HG02588 (cell line): ENCODE data around the gene SIRPA.

Experiments
- ATAC-seq: cut with Tn5 transposase; IDR thresholded peaks from one replicate; pipeline ENCODE4 v1.9.1; 2021; ENCODE audit warnings: mild to moderate bottlenecking, moderate library complexity; ENCODE audit not compliant: unreplicated experiment

SIRPA gene

DNA sequence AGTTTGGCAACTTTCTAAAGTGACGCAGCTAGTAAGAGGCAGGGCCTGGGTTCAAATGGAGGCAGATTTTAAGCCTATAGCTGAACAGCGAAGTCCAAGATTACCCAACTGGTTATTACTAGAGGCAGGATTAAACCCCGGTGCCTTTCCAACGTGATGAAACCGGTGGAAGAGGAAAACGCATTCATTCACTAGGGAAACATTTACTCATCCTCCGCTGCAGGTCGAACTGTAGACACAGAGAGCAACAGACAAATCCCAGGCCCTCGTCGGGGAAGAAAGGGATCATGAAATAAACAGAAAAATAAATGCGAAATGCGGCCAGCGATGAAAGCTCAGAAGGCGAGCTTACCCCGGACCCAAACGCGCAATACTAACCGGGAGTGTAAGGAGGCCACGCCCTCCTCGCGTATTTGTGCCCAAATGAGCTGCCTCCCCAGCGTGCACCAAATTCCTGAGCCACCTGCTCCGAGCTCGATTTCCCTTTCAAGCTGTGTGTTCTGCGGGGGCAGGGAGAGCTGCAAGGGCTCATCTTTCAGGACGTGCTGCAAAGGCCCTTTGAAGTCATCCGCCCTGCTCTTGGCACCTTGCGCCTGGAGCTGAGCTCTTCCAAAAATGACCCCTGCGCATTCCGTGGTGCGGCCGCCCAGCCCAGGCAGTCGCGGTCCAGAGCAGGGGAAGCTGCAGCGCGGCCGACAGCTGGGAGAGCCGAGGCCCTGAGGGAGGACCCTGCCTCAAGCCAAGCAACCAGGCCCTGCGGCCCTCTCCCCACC is 51.7 kb downstream of the SIRPA start:
- ATAC-seq, result no peak

- ATAC-seq, result no peak
Observed at GRCh38 chr20:1947535-1947846, 52.3 kb downstream of the SIRPA start.

DNA sequence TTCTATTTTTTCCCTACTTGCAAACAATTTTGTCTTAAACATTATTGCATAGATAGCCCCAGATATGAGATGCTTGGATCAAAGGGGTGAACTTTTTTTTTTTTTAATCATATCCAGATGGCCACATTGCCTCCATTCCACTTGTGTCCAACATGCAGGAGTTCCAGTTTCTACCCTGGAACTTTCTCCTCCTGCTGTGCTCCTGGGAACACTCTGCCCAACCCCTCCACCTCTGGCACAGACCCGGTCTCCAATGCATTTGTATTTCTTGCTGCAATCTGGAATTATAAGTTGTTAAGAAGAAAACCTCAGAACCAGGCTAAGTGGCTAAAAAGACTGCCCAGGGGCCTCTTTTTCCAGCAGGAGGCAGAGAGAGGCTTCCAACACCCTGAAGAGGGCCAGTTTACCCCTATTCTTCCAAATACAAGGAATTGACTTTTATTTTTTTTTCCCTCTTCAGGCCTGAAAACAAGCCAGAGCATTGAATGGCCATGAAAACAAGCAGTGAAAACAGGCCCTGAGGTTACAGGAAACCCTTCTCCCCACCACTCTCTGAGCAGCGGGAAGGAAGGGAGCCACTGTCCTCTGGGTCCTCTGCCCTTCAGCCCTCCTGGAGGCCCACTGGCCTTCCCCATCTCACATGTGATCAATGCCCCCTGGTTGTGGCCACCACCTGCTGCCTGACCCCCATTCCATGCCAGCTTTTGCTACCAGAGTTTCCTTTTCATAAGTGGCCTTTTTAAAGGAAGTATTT is 54.3 kb downstream of the SIRPA start:
- no peak for ATAC-seq

GRCh38 chr20:1950836-1951235 is 55.6 kb downstream of the SIRPA start:
- no peak for ATAC-seq

GRCh38 chr20:1951436-1952115 is 56.4 kb downstream of the SIRPA start:
- ATAC-seq, result no peak

GRCh38 chr20:1952737-1953530 is 57.7 kb downstream of the SIRPA start:
- ATAC-seq, result no peak

GRCh38 chr20:1953621-1954020 is 58.4 kb downstream of the SIRPA start:
- no peak for ATAC-seq

- no peak for ATAC-seq
Observed at GRCh38 chr20:1955217-1955616, 60.0 kb downstream of the SIRPA start.

DNA sequence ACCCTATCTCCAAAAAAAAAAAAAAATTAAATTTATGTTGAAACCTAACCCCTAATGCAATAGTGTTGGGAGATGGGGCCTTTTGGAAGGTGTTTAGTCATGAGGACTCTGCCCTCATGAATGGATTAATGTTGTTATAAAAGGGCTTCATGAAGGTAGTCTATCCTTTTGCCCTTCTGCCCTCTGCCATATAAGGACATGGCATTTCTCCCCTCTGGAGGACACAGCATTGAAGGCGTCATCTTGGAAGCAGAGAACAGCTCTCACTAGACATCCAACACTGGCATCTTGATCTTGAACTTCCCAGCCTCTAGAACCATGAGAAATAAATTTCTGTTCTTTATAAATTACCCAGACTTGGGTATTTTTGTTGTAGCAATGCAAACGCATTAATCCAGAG is 63.2 kb downstream of the SIRPA start:
- ATAC-seq, result no peak

GRCh38 chr20:1959156-1959555 is 63.9 kb downstream of the SIRPA start:
- ATAC-seq, result no peak

- no peak for ATAC-seq
Observed at GRCh38 chr20:1961374-1961773, 66.2 kb downstream of the SIRPA start.

- no peak for ATAC-seq
Observed at GRCh38 chr20:1964061-1964460, 68.9 kb downstream of the SIRPA start.

DNA sequence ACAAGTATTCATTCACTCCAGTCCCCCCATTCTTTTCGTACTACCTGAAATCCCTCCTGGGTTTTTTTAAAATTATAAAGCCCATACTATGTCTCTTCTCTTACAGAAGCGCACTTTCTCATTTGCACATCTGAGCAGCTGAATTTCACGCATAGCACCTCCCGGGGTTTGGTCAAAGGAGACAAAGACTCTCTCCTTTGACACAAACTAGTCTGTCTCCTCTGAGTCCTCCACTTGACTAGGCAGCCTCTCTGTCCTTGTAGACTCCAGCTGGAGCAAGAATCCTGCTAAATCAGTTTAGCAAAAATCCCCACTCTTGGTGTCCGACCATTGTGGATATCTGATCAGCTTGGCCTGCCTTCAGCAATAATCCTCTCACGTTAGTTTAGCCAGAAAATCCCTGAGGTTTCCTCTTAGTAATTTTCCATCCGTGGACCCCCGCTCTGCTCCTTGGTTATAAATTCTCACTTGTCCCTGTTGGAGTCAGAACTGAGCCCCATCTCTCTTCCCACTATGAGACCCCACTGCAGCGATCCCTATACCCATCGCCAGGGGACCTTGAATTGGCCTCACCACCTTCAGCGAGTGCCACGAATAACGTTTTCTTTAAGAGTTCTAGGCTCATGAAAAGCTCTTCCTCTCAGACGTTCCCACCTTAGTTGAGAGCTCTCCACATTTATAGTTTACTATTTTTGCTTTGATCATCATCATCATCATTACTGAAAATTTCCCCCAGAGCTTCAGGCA is 69.6 kb downstream of the SIRPA start:
- no peak for ATAC-seq

- peak; percentile 55 for ATAC-seq
Observed at GRCh38 chr20:1965520-1966351, 70.5 kb downstream of the SIRPA start.

DNA sequence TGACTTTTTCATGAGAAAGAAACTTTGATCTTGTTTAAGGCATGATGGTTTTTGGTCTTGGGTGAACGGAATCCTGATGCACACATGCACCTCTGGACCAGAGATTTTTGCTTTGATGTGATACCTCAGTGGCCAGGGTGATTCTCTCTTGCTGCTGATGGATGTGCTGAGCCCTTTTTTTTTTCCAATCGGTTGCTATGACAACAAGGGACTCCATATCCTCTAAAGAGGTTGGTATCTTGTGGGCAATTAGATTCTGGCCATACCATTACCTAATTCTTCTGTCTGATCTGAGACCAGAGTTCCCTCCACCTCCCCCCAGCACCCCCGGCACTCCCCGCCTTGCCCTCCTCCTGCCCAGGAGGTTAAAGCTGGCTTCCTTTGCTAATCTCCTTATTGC is 73.8 kb downstream of the SIRPA start:
- no peak for ATAC-seq

DNA sequence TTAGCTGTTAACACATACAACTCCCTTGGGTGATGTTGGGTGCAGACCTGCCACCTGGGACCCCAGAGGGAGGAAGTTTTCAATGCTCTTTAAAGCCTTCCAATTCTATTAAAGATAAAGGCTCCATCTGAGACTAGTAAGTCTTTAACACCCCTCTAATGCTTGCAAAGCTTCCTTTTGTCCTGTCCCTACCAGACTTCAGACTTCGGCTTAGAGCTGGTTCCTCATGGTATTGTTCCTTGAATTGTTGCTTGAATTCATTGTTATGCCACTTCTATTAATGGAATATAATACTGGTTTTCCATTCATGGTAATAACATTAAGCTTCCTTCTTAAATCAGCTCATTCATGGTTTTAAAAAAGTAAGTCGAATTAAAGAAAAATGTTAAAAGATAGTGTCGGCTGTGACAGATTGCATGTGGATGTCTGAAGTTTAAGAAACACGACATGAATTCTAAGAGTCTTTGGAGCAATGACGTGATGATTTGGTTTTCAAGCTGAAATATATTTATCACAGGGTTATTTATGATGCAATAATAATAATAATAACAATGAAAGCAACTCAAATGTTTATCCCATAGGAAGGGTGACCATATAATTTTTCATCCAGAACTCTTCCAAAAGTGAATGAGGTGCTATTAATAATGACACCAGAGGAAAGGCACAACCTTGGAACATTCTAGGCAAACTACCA is 76.8 kb downstream of the SIRPA start:
- no peak for ATAC-seq

GRCh38 chr20:1973601-1974440 is 78.6 kb downstream of the SIRPA start:
- ATAC-seq, result no peak

DNA sequence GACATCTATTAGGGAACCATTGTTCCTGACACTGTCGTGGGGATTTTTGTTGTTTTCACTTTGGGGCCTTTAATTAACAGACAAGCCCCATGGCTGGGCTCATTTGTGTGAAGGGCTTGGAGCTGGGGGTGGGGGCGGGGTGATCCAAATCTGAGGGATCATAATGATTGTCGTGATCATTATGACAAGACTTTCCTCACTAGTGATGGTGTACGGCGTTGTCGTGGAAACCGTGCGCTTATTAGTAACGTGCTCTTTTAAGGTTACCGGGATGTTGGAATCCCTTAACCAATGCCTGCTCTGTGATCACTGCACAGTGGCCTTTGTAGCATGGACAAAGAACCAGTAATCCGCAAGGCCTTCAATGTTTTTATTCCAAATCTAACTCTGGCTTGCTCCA is 80.1 kb downstream of the SIRPA start:
- no peak for ATAC-seq
